HS-5 (cell line): ENCODE data around the gene NKAIN2.

Source experiments
- DNase-seq: peaks from one replicate; pipeline ENCODE4 v3.0.0-alpha.2; 2012; ENCODE audit warnings: low read depth

NKAIN2 gene

DNA sequence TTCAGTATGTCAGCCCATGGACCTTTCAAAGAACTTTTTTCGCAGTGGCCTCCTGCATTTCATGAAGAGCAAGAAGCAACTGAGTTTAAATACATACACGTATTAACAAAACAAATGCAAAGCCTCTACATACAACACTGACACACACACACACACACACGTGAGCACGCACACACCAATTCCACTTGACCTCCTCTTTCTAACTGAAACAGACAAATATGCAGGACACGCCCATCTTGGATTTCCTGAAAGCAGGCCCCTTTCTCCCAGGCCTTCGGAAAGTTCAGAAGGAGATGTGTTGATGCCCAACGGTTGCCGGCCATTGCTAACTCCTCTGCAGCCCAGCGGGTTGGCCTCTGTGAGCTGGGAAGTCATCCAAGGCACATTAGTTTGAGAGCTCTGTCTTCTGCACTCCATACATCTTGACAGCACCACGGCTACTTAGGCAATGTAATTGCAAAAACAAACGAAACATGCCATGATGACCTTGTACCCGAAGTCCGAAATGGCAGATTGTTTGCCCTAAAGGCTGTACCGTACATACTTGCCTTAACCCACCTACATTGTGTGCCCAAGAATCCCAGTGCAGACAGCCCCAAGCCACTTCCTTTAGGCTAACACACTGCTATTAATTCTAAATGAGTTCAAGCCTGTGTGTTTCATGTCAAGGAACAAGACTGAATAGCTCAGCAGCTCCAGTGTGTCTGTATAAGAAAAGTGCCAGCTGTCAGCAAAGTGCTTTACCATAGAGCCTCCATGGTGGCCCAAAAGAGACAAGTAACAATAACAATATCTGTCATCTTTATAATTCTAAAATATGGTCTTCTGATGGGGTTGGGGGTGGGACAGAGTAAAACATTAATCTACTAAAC is 1019.8 kb downstream of the NKAIN2 start:
- DNase-seq = no peak

- DNase-seq = no peak
These were observed 1021.9 kb downstream of the NKAIN2 start for GRCh38 chr6:124825564-124825963.

DNA sequence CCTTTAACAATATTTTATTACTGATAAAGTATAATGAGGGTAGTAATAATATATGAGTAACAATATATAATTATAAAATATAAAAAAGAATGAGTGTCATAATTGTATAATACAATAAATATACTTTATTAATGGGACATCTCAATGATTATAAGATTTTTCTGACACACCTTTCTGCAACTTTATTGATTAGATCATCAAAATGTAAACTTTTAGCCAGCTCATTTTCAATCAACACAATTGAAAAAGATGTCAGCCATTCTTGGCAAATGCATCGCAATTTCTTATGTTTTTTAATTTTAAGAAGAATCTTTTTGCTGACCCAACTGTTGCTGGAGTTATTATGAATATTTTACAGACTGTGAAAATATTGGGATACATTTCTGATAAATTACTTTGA is 1026.2 kb downstream of the NKAIN2 start:
- DNase-seq = no peak

- no peak for DNase-seq
These were observed 1026.8 kb downstream of the NKAIN2 start for GRCh38 chr6:124830506-124830905.

DNA sequence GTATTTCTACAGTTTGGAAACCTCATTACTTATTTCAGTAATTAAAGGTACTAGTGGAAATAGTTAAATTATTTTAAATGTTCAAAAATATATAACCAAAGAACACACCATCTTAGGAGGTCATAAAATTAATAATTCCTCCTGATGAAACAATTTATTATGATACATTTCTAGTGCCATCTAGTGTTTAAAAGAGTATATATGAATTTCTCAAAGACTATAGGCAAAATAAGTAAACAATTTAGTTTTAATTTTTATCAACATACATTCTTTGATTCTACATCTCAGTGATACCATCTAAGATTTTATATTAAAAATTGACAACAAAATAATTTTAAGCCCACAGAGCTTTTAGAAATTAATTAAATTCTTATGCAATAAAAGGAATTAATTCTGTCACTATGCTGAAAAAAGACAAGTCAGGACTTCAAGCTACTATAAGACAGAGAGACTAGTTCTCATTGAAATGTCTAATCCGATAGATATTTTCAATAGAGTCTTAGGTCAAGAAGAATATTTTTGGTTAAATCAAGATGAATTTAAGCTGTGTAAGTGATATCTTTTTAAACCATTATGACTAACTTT is 1050.8 kb downstream of the NKAIN2 start:
- no peak for DNase-seq

GRCh38 chr6:124857746-124858145 is 1054.1 kb downstream of the NKAIN2 start:
- no peak for DNase-seq

GRCh38 chr6:124858564-124858963 is 1054.9 kb downstream of the NKAIN2 start:
- no peak for DNase-seq

DNA sequence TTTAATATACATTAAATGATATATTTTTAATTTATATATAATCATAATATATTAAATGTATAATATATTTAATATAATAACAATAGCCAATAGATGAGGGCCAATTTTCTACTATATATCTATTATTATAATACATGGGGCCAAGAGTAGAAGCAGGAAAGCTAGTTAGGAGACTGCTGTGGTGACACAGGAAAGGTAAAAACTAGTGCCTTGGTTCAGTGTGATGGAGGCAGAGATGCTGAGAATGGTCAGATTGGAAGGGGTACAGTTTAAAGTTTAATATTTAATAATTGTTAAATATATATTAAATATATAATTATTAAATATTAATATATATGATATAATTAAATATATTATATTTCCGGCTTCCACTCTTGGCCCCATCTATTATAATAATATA is 1055.7 kb downstream of the NKAIN2 start:
- no peak for DNase-seq

DNA sequence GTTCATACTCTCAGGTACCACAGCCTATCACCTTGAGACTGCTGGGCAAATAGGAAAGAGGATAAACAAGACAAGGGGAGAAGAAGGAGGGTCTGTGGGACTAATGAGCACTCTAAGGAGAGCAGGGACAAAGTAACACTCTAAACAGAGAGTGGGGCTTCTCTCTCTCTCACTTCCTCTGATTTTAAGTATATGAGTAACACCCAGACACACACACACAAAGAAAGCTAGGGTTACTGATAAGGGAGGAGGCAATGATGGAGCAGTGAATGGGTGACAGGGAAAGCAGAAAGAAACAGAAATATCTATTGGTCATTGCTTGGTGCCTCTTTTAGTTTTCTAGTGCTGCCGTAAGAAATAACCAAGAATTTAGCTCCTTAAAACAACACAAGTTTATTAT is 1062.4 kb downstream of the NKAIN2 start:
- DNase-seq = no peak

DNA sequence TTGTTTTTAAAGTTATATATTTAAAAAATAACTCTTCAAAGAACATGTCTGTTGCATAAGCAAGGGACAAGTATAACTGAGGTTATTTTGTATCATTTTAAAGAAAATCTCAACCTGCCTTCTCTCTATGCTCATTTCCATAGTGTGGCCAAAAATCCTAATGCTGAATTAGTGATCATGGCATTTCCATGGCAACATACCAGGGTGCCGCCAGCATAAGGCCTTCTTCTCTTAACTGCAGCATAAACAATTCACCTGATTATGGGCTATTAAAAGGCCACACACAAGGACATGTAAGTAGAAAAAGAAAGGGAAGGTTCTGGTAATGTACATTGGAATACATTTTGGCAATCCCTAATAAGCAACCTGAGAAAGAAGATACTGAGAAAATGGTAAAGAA is 1063.5 kb downstream of the NKAIN2 start:
- DNase-seq = no peak

DNA sequence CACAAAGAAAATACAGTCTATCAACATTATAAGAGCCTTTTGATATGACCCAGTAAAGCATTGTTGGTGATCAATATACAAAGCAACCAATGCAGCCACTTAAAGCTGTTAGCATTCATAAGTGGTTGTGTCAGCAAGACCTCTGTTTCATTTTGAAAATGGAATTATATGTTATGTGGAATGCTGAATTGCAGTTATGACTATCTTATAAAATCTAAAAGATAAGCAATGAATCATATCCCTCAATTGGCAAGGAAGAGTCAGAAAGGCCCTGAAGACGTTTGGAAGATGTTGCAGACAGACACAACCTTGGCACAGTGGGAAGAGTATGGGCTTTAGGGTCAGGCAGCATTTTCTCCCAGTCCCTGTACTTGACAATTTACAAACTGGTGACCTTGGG is 1064.8 kb downstream of the NKAIN2 start:
- no peak for DNase-seq

DNA sequence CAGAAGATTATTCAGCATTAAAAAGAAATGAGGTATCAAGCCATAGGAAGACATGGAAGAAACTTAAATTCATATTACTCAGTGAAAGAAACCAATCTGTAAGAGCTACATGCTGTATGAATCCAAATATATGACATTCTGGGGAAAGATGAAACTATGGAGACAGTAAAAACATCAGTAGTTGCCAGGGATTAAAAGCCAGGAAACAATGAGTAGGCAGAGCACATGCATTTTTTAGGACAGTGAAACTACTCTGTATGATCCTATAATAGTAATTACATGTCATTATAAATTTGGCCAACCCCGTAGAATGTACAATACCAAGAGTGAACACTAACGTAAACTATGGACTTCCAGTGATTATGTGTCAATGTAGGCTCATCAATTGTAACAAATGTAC is 1065.8 kb downstream of the NKAIN2 start:
- DNase-seq = no peak

DNA sequence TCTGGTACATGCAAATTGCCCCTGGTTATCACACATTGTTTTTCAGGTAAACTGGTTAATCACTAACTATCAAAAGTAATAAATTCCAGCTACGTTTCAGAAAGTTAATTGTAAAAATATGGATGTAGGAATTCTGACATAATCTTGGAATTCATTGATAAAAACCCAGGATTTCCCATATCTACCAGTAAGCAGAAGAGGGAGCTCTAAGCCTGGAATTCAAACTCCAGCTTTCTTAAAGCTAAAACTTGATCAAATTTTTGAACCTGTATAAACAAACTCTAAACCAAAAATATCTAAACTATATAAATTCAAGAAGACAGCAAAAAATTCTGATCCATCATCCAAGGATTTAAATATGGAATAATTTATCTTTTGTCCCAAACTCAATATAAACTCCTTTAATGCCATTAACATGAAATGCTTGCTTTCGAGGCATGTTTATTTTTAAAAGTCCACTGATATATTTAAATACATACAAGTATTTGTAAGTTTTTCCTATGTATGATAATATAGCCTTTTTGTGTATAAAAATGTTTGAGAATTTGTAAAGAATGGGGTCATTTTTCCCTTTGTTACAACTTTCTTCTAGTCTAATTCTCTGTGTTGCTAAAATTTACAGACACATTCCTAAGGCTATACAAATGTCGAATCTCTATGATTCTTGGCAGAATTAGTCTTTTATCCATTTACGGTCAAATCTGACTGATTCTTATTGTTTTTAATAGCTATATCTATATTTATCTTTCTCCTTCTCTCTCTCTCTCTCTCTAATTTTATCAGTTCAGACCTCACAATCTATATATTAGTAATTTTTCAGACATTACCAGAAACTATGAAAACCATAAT is 1067.2 kb downstream of the NKAIN2 start:
- DNase-seq = no peak

GRCh38 chr6:124872361-124873065 is 1068.8 kb downstream of the NKAIN2 start:
- DNase-seq = no peak

GRCh38 chr6:124873066-124873410 is 1069.4 kb downstream of the NKAIN2 start:
- no peak for DNase-seq
